ENCODE measurements around the gene CYP4F3. TPM values are rescaled to one million over a fixed set of nuclear protein-coding genes. Genes with fewer than 3 reads are reported as not detected.

The CYP4F3 gene
- total and polyA plus RNA-seq, 2 of the 13 experiments (the other 11 are each of a cell fraction or from before 2014, with no cell fraction given), result 17.8 to 22.8 TPM

DNA sequence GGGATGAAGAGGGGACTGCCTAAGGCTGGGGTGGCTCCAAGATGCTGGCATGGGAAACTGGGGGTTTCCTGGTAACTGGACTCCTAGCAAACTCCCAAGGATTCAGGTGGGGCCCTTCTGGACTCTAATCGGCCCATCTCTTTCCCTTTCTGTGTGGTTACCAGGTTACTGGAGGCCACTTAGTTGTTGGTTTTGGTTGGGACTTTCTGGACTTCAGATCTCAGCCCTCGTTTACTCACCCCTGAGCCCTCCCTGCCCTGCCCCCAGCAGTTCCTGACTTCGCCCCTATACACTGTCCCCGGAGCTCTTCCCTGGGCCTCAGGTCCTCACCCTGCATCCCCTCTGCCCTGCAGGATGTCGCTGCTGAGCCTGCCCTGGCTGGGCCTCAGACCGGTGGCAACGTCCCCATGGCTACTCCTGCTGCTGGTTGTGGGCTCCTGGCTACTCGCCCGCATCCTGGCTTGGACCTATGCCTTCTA lies 32.5 kb downstream of the CYP4F3 start (continued):
- TF ChIP-seq FIP1L1 (IDR thresholded peaks at IDR 0.05; ENCODE audit: borderline replicate concordance, insufficient read depth, low read depth, low read length), result no peak
- peak; percentile 98 for TF ChIP-seq GFI1 (CRISPR knock-in tag; IDR thresholded peaks at IDR 0.05; ENCODE audit: borderline replicate concordance)
- no peak for TF ChIP-seq NKX3-1 (CRISPR knock-in tag; IDR thresholded peaks at IDR 0.05)
- peak; percentile 68 for TF ChIP-seq MAZ (IDR thresholded peaks at IDR 0.05; ENCODE audit: borderline replicate concordance, low read depth, low read length)
- TF ChIP-seq MAZ (CRISPR knock-in tag; IDR thresholded peaks at IDR 0.05; ENCODE audit: low read depth), result 0 out of 2 replicates have a peak, but pooled peaks have one; percentile 27
- no peak for TF ChIP-seq NR3C1 (CRISPR knock-in tag; IDR thresholded peaks at IDR 0.05)
- no peak for TF ChIP-seq ZNF251 (CRISPR knock-in tag; IDR thresholded peaks at IDR 0.05)
- TF ChIP-seq RORA (CRISPR knock-in tag; IDR thresholded peaks at IDR 0.05), result no peak
- TF ChIP-seq ZNF83 (CRISPR knock-in tag; IDR thresholded peaks at IDR 0.05; ENCODE audit: borderline replicate concordance), result 0 out of 2 replicates have a peak, but pooled peaks have one; percentile 50
- TF ChIP-seq, protein P1, sequence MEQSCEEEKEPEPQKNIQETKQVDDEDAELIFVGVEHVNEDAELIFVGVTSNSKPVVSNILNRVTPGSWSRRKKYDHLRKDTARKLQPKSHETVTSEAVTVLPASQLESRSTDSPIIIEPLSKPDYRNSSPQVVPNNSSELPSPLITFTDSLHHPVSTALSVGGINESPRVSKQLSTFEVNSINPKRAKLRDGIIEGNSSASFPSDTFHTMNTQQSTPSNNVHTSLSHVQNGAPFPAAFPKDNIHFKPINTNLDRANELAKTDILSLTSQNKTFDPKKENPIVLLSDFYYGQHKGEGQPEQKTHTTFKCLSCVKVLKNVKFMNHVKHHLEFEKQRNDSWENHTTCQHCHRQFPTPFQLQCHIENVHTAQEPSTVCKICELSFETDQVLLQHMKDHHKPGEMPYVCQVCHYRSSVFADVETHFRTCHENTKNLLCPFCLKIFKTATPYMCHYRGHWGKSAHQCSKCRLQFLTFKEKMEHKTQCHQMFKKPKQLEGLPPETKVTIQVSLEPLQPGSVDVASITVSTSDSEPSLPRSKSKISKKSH (CRISPR knock-in tag; IDR thresholded peaks at IDR 0.05; ENCODE audit: borderline replicate concordance), result 0 out of 2 replicates have a peak, but pooled peaks have one; percentile 2
- no peak for TF ChIP-seq RELA (CRISPR knock-in tag; IDR thresholded peaks at IDR 0.05)
- TF ChIP-seq SYNCRIP (IDR thresholded peaks at IDR 0.05; ENCODE audit: insufficient read depth, low read depth, low read length), result no peak
- TF ChIP-seq TOPORS (CRISPR knock-in tag; IDR thresholded peaks at IDR 0.05), result peak; percentile 64; the same call in 1 of the 2 replicates
- TF ChIP-seq, protein P2, sequence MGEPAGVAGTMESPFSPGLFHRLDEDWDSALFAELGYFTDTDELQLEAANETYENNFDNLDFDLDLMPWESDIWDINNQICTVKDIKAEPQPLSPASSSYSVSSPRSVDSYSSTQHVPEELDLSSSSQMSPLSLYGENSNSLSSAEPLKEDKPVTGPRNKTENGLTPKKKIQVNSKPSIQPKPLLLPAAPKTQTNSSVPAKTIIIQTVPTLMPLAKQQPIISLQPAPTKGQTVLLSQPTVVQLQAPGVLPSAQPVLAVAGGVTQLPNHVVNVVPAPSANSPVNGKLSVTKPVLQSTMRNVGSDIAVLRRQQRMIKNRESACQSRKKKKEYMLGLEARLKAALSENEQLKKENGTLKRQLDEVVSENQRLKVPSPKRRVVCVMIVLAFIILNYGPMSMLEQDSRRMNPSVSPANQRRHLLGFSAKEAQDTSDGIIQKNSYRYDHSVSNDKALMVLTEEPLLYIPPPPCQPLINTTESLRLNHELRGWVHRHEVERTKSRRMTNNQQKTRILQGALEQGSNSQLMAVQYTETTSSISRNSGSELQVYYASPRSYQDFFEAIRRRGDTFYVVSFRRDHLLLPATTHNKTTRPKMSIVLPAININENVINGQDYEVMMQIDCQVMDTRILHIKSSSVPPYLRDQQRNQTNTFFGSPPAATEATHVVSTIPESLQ (CRISPR knock-in tag; conservative IDR thresholded peaks at IDR 0.05), result no peak
- no peak for TF ChIP-seq ZSCAN29 (CRISPR knock-in tag; conservative IDR thresholded peaks at IDR 0.05)
- TF ChIP-seq, protein P3, sequence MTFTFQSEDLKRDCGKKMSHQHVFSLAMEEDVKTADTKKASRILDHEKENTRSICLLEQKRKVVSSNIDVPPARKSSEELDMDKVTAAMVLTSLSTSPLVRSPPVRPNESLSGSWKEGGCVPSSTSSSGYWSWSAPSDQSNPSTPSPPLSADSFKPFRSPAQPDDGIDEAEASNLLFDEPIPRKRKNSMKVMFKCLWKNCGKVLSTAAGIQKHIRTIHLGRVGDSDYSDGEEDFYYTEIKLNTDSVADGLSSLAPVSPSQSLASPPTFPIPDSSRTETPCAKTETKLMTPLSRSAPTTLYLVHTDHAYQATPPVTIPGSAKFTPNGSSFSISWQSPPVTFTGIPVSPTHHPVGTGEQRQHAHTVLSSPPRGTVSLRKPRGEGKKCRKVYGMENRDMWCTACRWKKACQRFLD (CRISPR knock-in tag; IDR thresholded peaks at IDR 0.05; ENCODE audit: borderline replicate concordance), result no peak
- TF ChIP-seq HOXA5 (CRISPR knock-in tag; IDR thresholded peaks at IDR 0.05), result no peak
- TF ChIP-seq TBL1XR1 (IDR thresholded peaks at IDR 0.05; ENCODE audit: borderline replicate concordance, low read length, partially characterized antibody), result no peak
- TF ChIP-seq, protein P4, sequence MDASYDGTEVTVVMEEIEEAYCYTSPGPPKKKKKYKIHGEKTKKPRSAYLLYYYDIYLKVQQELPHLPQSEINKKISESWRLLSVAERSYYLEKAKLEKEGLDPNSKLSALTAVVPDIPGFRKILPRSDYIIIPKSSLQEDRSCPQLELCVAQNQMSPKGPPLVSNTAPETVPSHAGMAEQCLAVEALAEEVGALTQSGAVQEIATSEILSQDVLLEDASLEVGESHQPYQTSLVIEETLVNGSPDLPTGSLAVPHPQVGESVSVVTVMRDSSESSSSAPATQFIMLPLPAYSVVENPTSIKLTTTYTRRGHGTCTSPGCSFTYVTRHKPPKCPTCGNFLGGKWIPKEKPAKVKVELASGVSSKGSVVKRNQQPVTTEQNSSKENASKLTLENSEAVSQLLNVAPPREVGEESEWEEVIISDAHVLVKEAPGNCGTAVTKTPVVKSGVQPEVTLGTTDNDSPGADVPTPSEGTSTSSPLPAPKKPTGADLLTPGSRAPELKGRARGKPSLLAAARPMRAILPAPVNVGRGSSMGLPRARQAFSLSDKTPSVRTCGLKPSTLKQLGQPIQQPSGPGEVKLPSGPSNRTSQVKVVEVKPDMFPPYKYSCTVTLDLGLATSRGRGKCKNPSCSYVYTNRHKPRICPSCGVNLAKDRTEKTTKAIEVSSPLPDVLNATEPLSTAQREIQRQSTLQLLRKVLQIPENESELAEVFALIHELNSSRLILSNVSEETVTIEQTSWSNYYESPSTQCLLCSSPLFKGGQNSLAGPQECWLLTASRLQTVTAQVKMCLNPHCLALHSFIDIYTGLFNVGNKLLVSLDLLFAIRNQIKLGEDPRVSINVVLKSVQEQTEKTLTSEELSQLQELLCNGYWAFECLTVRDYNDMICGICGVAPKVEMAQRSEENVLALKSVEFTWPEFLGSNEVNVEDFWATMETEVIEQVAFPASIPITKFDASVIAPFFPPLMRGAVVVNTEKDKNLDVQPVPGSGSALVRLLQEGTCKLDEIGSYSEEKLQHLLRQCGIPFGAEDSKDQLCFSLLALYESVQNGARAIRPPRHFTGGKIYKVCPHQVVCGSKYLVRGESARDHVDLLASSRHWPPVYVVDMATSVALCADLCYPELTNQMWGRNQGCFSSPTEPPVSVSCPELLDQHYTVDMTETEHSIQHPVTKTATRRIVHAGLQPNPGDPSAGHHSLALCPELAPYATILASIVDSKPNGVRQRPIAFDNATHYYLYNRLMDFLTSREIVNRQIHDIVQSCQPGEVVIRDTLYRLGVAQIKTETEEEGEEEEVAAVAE (CRISPR knock-in tag; IDR thresholded peaks at IDR 0.05; ENCODE audit: borderline replicate concordance), result no peak
- TF ChIP-seq ZNF616 (CRISPR knock-in tag; IDR thresholded peaks at IDR 0.05; ENCODE audit: low read depth), result no peak
- no peak for TF ChIP-seq NCOA5 (CRISPR knock-in tag; IDR thresholded peaks at IDR 0.05)

All from HepG2 (cell line).